Upper lobe of right lung (tissue), 1 donor: Measurements from ENCODE around the gene NBPF9. TPM values are rescaled to one million over a fixed set of nuclear protein-coding genes. Genes with fewer than 3 reads are reported as not detected.
"Not testable (repeated sequence)": the region's sequence is repeated elsewhere in the genome, so short reads cannot be mapped to it uniquely, and the experiment has no call there.

ENCODE experiments used
- ATAC-seq: fragments of 200-7000 bp; cut with Tn5 transposase; one replicate; pipeline ENCODE4 v1.9.1; 2020; ENCODE audit warnings: mild to moderate bottlenecking, moderate library complexity
- DNase-seq: peaks from one replicate; pipeline ENCODE4 v3.0.0-alpha.2; 2020
- H3K27ac ChIP-seq: fragments of 200-600 bp; one replicate; pipeline ENCODE4 v1.8.0; 2022
- H3K27me3 ChIP-seq: fragments of 200-600 bp; one replicate; pipeline ENCODE4 v1.8.0; 2022; ENCODE audit warnings: mild to moderate bottlenecking
- H3K36me3 ChIP-seq: fragments of 200-600 bp; one replicate; pipeline ENCODE4 v1.8.0; 2022
- H3K4me1 ChIP-seq: fragments of 200-600 bp; one replicate; pipeline ENCODE4 v1.8.0; 2022
- H3K4me3 ChIP-seq: fragments of 200-600 bp; one replicate; pipeline ENCODE4 v1.8.0; 2022; ENCODE audit warnings: mild to moderate bottlenecking
- H3K9me3 ChIP-seq: fragments of 200-600 bp; one replicate; pipeline ENCODE4 v1.8.0; 2022
- intact Hi-C: fragments of 100-400 bp; cut with DNase I; formaldehyde crosslinking; loops from one replicate; pipeline ENCODE4 v1.11.0; 2022
- long read RNA-seq: library from polyadenylated mRNA; unstranded; transcript quantifications from one replicate; pipeline ENCODE4 v2.0.0, GENCODE V29; 2021
- total RNA-seq: library from RNA; stranded (reverse); fragmentation: NEBNext Ultra II Directional; extraction: Animal tissue kit (Norgen Biotek cat#: 25700); gene quantifications from one replicate; pipeline ENCODE4 v1.2.1, GENCODE V29; 2021
- donor health status: DM: no; HTN: yes; CAD: no; lungs with severe emphysema.

Gene NBPF9
- total RNA-seq: 26.9 TPM
- long read RNA-seq, partial matches to known transcripts: 9 of 45 reads
- long read RNA-seq, other reads (novel, unspliced or antisense): 36 of 45 reads

DNA sequence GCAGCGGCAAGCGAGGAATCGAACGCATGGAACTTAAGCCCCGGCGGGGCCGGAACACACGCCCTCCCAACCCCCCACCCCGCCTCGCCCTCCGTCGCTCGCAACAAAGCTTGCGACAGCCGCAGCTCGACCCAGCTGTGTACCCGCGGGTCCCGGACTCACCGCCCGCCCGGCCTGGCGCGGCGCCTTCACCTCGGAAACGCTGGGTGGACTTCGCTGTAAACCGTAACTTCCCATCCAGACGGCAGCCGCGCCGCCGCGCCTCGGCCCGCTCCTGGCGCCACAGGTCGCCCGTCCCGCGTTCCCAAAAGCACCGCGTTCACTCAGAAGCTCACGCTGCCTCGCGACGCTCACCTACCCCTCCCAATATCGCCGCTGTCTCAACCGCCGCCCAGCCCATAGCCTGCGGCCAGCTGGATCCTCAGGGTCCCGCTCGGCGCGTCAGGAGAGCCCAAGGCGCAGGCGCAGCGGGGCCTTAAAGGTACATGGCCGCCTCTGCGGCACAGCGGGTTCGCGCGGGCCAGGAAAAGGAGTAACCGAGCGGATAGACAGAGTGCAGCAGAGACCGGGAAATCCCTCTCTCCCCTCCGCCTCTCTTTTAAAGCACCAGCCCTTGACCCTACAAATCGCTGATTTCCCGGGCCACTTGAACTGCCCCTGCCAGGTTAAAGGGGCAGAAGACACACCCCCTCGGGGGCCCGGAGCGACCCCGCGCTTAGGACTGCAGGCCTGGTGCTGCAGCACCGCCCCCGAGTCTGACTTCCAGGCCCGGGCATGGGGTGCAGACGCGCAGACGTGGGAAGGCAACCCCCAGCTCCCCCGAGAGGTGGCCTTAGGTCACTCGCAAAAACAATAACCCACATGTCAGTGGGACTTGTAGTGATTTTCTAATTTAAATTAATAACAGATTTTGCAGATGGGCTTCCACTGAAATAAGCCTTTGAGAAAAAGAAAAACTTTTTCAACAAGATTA lies at the start of gene NBPF9:
NBPF9 (minus strand) TSS at position 443 of the 973 bp plus-strand sequence. CDS start 21,412 bp downstream, outside the sequence.
- ATAC-seq: peak; percentile 100
- H3K36me3 ChIP-seq, H3K4me1 ChIP-seq, H3K27ac ChIP-seq, H3K9me3 ChIP-seq, H3K27me3 ChIP-seq, intact Hi-C loops: not testable (repeated sequence)
- peak within 1 kb of the TSS; percentile 47 for H3K4me3 ChIP-seq
- DNase-seq: peak; percentile 80

DNA sequence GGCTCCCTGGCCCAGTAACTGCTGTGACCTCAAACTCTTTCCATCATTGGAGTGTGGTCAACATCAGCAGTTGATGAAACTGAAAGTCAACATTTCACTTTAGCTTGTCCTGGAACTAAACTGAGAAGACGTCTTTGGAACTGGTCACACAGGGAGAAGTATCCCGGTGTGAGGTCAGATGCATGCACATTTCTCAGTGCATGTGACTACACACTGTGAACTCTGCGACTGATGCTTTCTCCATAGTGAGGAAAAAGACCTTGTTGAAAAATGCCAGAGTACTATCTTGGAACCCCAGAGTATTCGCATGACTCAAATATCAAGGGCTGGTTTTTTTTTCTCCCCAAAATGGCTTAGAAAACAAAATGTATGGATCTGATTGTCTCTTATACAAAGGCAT lies 46.6 kb upstream of the NBPF9 start:
- H3K9me3 ChIP-seq, ATAC-seq: not testable (repeated sequence)

GRCh38 chr1:149137585-149137984 lies 34.2 kb upstream of the NBPF9 start:
- DNase-seq, H3K4me1 ChIP-seq, ATAC-seq, H3K36me3 ChIP-seq, intact Hi-C loops, H3K9me3 ChIP-seq, H3K27ac ChIP-seq, H3K27me3 ChIP-seq, H3K4me3 ChIP-seq: not testable (repeated sequence)

More for the DNA sequence above, 46.6 kb upstream of the NBPF9 start:
- intact Hi-C loops, H3K4me3 ChIP-seq, H3K4me1 ChIP-seq, H3K27me3 ChIP-seq, H3K36me3 ChIP-seq, H3K27ac ChIP-seq, DNase-seq: not testable (repeated sequence)

GRCh38 chr1:149130938-149131337 lies 27.6 kb upstream of the NBPF9 start:
- ATAC-seq, H3K27ac ChIP-seq, H3K36me3 ChIP-seq, H3K4me3 ChIP-seq, H3K4me1 ChIP-seq, H3K27me3 ChIP-seq, DNase-seq, intact Hi-C loops, H3K9me3 ChIP-seq: not testable (repeated sequence)

GRCh38 chr1:149129245-149129644 lies 25.9 kb upstream of the NBPF9 start:
- H3K9me3 ChIP-seq, H3K4me3 ChIP-seq, intact Hi-C loops, H3K4me1 ChIP-seq, H3K36me3 ChIP-seq, H3K27ac ChIP-seq, DNase-seq, ATAC-seq, H3K27me3 ChIP-seq: not testable (repeated sequence)

GRCh38 chr1:149126555-149127145 lies 23.3 kb upstream of the NBPF9 start:
- ATAC-seq, H3K27ac ChIP-seq, H3K4me1 ChIP-seq, H3K9me3 ChIP-seq, H3K4me3 ChIP-seq, intact Hi-C loops, H3K36me3 ChIP-seq, H3K27me3 ChIP-seq, DNase-seq: not testable (repeated sequence)

DNA sequence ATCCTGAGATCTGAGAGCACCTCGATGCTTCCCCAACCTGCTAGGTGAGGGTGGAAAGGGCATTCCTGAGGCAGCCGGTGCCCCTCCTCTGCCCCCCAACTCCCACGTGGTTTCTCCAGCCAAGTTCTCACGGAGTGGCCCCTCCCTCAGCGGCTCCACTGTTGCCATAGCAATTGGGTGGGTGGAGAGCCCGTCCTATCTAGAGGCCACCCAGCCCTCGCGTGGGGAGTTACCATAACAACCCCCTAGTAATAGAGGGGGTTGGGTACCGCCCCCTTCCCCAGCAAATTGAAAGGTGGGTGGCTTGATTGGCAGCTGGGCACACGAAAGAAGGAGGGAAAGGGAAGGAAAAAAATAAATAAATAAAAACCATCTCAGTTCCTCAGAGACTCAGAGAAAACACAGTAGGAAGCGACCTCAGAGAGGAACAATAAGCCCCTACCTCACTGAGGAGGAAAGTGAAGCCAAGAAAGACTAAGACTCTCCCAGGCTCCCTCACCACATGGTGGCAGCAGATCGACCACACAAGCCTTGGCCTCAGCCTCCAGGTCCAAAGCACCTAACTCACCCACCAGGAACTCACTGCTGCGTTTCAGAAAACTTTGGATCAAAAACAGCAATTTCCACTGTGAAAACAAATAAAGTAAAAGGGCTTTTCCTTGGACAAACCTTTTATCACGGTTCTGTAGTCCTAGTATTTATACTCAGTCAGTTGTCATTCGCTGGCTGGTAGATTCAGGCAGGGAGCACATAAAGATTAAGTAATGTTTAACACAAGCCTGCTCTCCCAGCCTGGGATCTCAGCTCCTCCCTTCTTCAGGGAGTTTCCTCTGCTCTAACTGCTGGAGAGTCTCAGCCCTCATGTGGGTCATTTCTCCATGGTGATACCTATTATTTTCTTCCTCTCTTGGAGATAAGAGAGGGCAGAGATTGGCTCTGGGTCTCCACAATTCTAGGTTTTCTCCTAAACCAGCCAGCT lies 20.9 kb upstream of the NBPF9 start:
- H3K9me3 ChIP-seq, ATAC-seq, H3K4me3 ChIP-seq, intact Hi-C loops, H3K27me3 ChIP-seq, DNase-seq, H3K27ac ChIP-seq, H3K4me1 ChIP-seq, H3K36me3 ChIP-seq: not testable (repeated sequence)

GRCh38 chr1:149112828-149113227 lies 9.5 kb upstream of the NBPF9 start:
- intact Hi-C loops, H3K27me3 ChIP-seq, H3K9me3 ChIP-seq, ATAC-seq, H3K36me3 ChIP-seq, H3K27ac ChIP-seq, H3K4me1 ChIP-seq, H3K4me3 ChIP-seq, DNase-seq: not testable (repeated sequence)

GRCh38 chr1:149110343-149110742 lies 7.0 kb upstream of the NBPF9 start:
- H3K9me3 ChIP-seq, H3K27ac ChIP-seq, H3K27me3 ChIP-seq, H3K36me3 ChIP-seq, DNase-seq, intact Hi-C loops, ATAC-seq, H3K4me3 ChIP-seq, H3K4me1 ChIP-seq: not testable (repeated sequence)

DNA sequence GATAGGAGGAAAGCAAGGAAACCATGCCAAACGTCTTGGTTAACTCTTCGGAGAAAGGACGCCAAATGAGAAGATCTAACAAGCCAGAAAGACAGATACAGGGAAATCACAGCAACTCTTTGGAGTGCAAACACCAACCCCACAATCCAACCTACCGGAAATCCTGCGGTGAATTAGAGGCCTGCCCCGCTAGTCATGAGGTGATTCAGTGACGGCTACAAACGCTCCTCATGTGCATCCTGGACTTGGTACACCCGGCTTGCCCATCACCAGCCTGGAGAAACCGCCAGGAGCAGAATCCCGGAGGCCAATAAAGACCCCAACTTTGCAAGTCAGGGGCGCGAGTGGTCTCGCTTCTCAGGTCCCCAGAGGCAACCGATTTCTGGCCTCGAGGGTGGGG lies 777 bp downstream of the NBPF9 start:
- peak; percentile 69 for ATAC-seq
- H3K4me3 ChIP-seq: peak overlapping the region; percentile 29
- H3K9me3 ChIP-seq, H3K36me3 ChIP-seq, H3K27me3 ChIP-seq, H3K27ac ChIP-seq, H3K4me1 ChIP-seq, intact Hi-C loops, DNase-seq: not testable (repeated sequence)

DNA sequence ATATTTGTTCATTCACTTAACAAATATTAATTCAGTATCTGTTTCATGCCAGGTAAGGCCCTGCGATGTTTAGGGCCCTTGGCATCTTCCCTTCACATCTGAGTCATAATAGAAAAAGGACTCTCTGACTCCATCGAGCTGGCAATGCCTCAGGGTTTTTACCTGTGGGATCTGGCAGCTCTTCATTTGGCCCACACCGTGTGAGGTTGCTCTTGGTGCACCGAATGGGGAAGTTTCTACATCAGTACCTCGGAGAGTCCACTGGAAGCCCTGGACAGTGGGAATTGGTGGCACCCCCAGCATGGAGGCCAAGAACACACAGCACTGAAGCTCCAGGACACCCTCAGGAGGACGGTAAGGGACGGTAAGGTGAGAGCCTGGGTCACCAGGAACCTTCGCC lies 5.1 kb downstream of the NBPF9 start:
- ATAC-seq, DNase-seq: not testable (repeated sequence)

DNA sequence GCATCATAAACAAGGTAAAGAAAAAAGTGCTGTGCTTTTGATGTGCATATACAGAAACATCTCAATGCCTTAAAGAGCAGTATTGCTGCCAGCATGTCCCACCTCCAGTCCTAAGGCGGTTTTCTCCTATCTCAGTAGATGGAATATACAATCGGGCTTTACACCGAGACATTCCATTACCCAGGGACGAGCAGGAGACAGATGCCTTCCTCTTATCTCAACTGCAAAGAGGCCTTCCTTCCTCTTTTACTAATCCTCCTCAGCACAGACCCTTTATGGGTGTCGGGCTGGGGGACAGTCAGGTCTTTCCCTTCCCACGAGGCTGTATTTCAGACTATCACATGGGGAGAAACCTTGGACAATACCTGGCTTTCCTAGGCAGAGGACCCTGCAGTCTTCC lies 10.2 kb downstream of the NBPF9 start:
- ATAC-seq, intact Hi-C loops, H3K27ac ChIP-seq, H3K4me3 ChIP-seq, H3K4me1 ChIP-seq, DNase-seq, H3K9me3 ChIP-seq, H3K27me3 ChIP-seq, H3K36me3 ChIP-seq: not testable (repeated sequence)

More for the DNA sequence above, 5.1 kb downstream of the NBPF9 start:
- H3K4me3 ChIP-seq, H3K27ac ChIP-seq, H3K36me3 ChIP-seq, intact Hi-C loops, H3K4me1 ChIP-seq, H3K9me3 ChIP-seq, H3K27me3 ChIP-seq: not testable (repeated sequence)

GRCh38 chr1:149075505-149076127 lies 27.7 kb downstream of the NBPF9 start:
- H3K27ac ChIP-seq, H3K27me3 ChIP-seq, H3K4me1 ChIP-seq, ATAC-seq, H3K36me3 ChIP-seq, H3K4me3 ChIP-seq, DNase-seq, intact Hi-C loops, H3K9me3 ChIP-seq: not testable (repeated sequence)
